Neural progenitor cell (in vitro differentiated cells): ENCODE measurements around the gene TFPI. TPM values are rescaled to one million over a fixed set of nuclear protein-coding genes. Genes with fewer than 3 reads are reported as not detected.

Experiments
- DNase-seq: peaks from one replicate; pipeline ENCODE4 v3.0.0-alpha.2; 2016; ENCODE audit warnings: low spot score
- H2AFZ ChIP-seq: fragments of 200-600 bp; sonication (generic); replicated peaks from 2 replicates; pipeline ENCODE4 v1.6.1; 2016; ENCODE audit warnings: antibody characterized with exemption
- H3F3A ChIP-seq: fragments of 200-600 bp; sonication (generic); 2 replicates; pipeline ENCODE4 v1.6.1; 2016; ENCODE audit warnings: antibody characterized with exemption, low read depth
- H3K27ac ChIP-seq: fragments of 200-600 bp; sonication (generic); 2 replicates; pipeline ENCODE4 v1.5.1; 2016; ENCODE audit warnings: mild to moderate bottlenecking
- H3K27me3 ChIP-seq: fragments of 200-600 bp; sonication (generic); 2 replicates; pipeline ENCODE4 v1.6.1; 2016; ENCODE audit warnings: mild to moderate bottlenecking, moderate library complexity
- H3K36me3 ChIP-seq: fragments of 200-600 bp; sonication (generic); 2 replicates; pipeline ENCODE4 v1.5.1; 2016
- H3K4me1 ChIP-seq: fragments of 200-600 bp; sonication (generic); 2 replicates; pipeline ENCODE4 v1.6.1; 2016; ENCODE audit warnings: mixed run types
- H3K4me2 ChIP-seq: fragments of 200-600 bp; sonication (generic); 2 replicates; pipeline ENCODE4 v1.6.1; 2016
- H3K4me3 ChIP-seq: fragments of 200-600 bp; sonication (generic); 2 replicates; pipeline ENCODE4 v1.5.1; 2016
- H3K79me2 ChIP-seq: fragments of 200-600 bp; sonication (generic); 2 replicates; pipeline ENCODE4 v1.6.1; 2016; ENCODE audit warnings: low read depth
- H3K9ac ChIP-seq: fragments of 200-600 bp; sonication (generic); 2 replicates; pipeline ENCODE4 v1.6.1; 2016
- H3K9me3 ChIP-seq: fragments of 200-600 bp; sonication (generic); 2 replicates; pipeline ENCODE4 v1.5.1; 2016; ENCODE audit warnings: low read depth
- H4K20me1 ChIP-seq: fragments of 200-600 bp; sonication (generic); 2 replicates; pipeline ENCODE4 v1.6.1; 2016; ENCODE audit warnings: low read depth
- H3K27ac Mint-ChIP-seq: 3 replicates; pipeline ENCODE4 v1.8.0; 2021; ENCODE audit warnings: mixed read lengths
- H3K27me3 Mint-ChIP-seq: 2 replicates; pipeline ENCODE4 v1.8.0; 2022; ENCODE audit warnings: low read depth, mild to moderate bottlenecking, inconsistent platforms, moderate library complexity, mixed read lengths; ENCODE audit not compliant: insufficient read depth
- H3K36me3 Mint-ChIP-seq: 3 replicates; pipeline ENCODE4 v1.8.0; 2021; ENCODE audit warnings: mixed read lengths
- H3K4me1 Mint-ChIP-seq: 3 replicates; pipeline ENCODE4 v1.8.0; 2021; ENCODE audit warnings: mixed read lengths
- H3K4me3 Mint-ChIP-seq: 3 replicates; pipeline ENCODE4 v1.8.0; 2021; ENCODE audit warnings: mild to moderate bottlenecking, moderate library complexity, mixed read lengths
- H3K9me3 Mint-ChIP-seq: 3 replicates; pipeline ENCODE4 v1.8.0; 2020; ENCODE audit warnings: mixed read lengths
- EZH2 ChIP-seq: fragments of 200-600 bp; sonication (generic); IDR thresholded peaks from 2 replicates; pipeline ENCODE4 v1.6.1; 2017; ENCODE audit warnings: antibody characterized with exemption, mild to moderate bottlenecking, moderate library complexity
- EZH2phosphoT487 ChIP-seq: fragments of 200-600 bp; sonication (generic); IDR thresholded peaks from 2 replicates; pipeline ENCODE4 v1.6.1; 2017; ENCODE audit warnings: antibody characterized with exemption
- total RNA-seq: library from RNA; depleted of rRNA; stranded (reverse); fragments of >200 nt; gene quantifications from 2 replicates; pipeline ENCODE4 v1.2.3, GENCODE V29; 2015; ENCODE audit warnings: low replicate concordance
- TF ChIP-seq, protein P1 (sequence below): fragments of 200-600 bp; sonication (generic); IDR thresholded peaks from 2 replicates; pipeline ENCODE4 v1.5.1; 2017; ENCODE audit warnings: antibody characterized with exemption, mild to moderate bottlenecking

Gene TFPI
- total RNA-seq, 1 donor from 2014 or later = 16.6 TPM

DNA sequence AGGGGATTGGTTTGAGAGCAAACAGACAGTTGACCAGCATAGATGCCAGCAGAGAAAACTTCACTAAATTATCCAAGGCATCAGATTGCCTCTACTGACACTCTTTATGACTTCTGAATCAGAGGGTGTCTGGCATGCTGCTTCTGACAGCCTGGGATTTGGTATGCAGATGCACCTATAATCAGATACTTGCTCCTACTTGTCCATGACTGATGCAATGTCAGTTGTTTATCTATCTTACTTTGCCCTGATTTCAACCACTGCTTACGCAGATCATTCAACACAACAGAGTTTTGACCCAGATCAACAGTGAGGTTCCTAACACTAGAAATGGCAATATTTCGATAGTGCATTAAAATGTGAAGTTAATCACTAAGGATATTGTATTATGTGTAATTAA is 83.5 kb downstream of the TFPI start:
- Histone ChIP-seq H3K9ac (no peak overlapping the region), H3K4me1 (no peaks in the 10 kb centered on the region), H3K79me2 (no peaks in the 10 kb centered on the region), H3K27me3 (no peaks in the 10 kb centered on the region), H3K9me3 (no peaks in the 10 kb centered on the region), H3K4me3 (no peak overlapping the region), H4K20me1 (no peaks in the 10 kb centered on the region), H3K36me3 (no peaks in the 10 kb centered on the region), H2AFZ (no peak overlapping the region), H3K4me2 (no peak overlapping the region), H3F3A (no peaks in the 10 kb centered on the region), H3K27ac (no peak overlapping the region)
- no peak for DNase-seq
- H3K27me3 Mint-ChIP-seq = no peaks in the 10 kb centered on the region
- no peak overlapping the region for H3K27ac Mint-ChIP-seq
- H3K4me3 Mint-ChIP-seq = no peak overlapping the region
- H3K36me3 Mint-ChIP-seq = no peaks in the 10 kb centered on the region
- H3K9me3 Mint-ChIP-seq = no peaks in the 10 kb centered on the region
- no peaks in the 10 kb centered on the region for H3K4me1 Mint-ChIP-seq
- no peak for TF ChIP-seq EZH2phosphoT487
- TF ChIP-seq, protein P1, sequence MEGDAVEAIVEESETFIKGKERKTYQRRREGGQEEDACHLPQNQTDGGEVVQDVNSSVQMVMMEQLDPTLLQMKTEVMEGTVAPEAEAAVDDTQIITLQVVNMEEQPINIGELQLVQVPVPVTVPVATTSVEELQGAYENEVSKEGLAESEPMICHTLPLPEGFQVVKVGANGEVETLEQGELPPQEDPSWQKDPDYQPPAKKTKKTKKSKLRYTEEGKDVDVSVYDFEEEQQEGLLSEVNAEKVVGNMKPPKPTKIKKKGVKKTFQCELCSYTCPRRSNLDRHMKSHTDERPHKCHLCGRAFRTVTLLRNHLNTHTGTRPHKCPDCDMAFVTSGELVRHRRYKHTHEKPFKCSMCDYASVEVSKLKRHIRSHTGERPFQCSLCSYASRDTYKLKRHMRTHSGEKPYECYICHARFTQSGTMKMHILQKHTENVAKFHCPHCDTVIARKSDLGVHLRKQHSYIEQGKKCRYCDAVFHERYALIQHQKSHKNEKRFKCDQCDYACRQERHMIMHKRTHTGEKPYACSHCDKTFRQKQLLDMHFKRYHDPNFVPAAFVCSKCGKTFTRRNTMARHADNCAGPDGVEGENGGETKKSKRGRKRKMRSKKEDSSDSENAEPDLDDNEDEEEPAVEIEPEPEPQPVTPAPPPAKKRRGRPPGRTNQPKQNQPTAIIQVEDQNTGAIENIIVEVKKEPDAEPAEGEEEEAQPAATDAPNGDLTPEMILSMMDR = no peak
- TF ChIP-seq EZH2 = no peak

DNA sequence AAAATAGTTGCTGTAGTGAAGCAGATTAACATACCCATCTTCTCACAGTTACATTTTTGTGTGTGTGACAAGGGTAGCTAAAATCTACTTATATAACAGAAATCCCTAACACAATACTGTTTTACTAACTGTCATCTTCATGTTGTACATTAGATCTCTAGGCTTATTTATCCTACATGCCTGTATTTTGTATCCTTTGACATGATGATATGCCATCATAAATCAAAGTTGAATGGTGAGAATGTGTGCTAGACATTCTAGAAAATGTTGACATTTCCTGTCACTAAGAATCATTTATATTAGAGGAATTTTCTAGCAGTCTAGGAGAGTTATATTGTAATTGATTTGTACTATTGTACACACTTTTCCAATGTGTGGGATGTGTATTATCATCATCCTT is 84.7 kb downstream of the TFPI start:
- Histone ChIP-seq H3K4me2 (no peak overlapping the region), H3K79me2 (no peaks in the 10 kb centered on the region), H3K27ac (no peak overlapping the region), H3F3A (no peaks in the 10 kb centered on the region), H3K36me3 (no peaks in the 10 kb centered on the region), H3K9me3 (no peaks in the 10 kb centered on the region), H3K27me3 (no peaks in the 10 kb centered on the region), H3K4me1 (no peaks in the 10 kb centered on the region), H4K20me1 (no peaks in the 10 kb centered on the region), H2AFZ (no peak overlapping the region), H3K4me3 (no peak overlapping the region), H3K9ac (no peak overlapping the region)
- Mint-ChIP-seq H3K4me1 (no peaks in the 10 kb centered on the region), H3K4me3 (no peak overlapping the region), H3K36me3 (no peaks in the 10 kb centered on the region), H3K9me3 (no peaks in the 10 kb centered on the region), H3K27me3 (no peaks in the 10 kb centered on the region), H3K27ac (no peak overlapping the region)
- no peak for DNase-seq
- TF ChIP-seq, protein P1 = no peak
- TF ChIP-seq EZH2phosphoT487 (no peak), EZH2 (no peak)

DNA sequence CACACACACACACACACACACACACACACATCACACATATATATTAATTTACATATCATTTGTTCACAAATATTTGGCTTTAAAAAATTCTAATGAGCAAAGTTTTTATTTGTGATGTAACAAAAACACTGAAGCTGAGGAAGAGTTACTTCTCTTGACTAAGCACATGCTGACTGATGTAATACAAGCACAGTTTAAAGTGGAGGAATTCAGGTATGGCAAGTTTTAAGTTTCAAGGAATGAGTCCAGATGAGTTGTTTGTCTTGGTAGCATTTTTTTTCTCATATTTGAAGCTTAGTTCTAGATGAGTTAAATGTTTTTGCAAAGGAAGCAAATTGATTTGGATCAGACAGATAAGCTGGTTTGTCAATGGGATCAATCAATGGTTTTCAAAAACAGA is 86.0 kb downstream of the TFPI start:
- no peaks in the 10 kb centered on the region for H3K9me3 Mint-ChIP-seq
- Histone ChIP-seq H3K4me3 (no peak overlapping the region), H3K27me3 (no peaks in the 10 kb centered on the region), H3F3A (no peaks in the 10 kb centered on the region), H3K9me3 (no peaks in the 10 kb centered on the region), H3K27ac (no peak overlapping the region), H2AFZ (no peak overlapping the region), H3K36me3 (no peaks in the 10 kb centered on the region), H3K4me2 (no peak overlapping the region), H3K79me2 (no peaks in the 10 kb centered on the region), H3K9ac (no peak overlapping the region), H4K20me1 (no peaks in the 10 kb centered on the region), H3K4me1 (no peaks in the 10 kb centered on the region)
- no peaks in the 10 kb centered on the region for H3K4me1 Mint-ChIP-seq
- H3K36me3 Mint-ChIP-seq = no peaks in the 10 kb centered on the region
- no peak for DNase-seq
- H3K27me3 Mint-ChIP-seq = no peaks in the 10 kb centered on the region
- H3K27ac Mint-ChIP-seq = no peak overlapping the region
- no peak overlapping the region for H3K4me3 Mint-ChIP-seq
- TF ChIP-seq, protein P1 = no peak
- TF ChIP-seq EZH2phosphoT487 (no peak), EZH2 (no peak)
